ENCODE results near the gene ACBD4. TPM values are rescaled to one million over a fixed set of nuclear protein-coding genes. Genes with fewer than 3 reads are reported as not detected.

The ACBD4 gene
- total RNA-seq, 1 experiment from 2014 or later = 9.7 TPM

GRCh38 chr17:45104907-45105624 is 30.4 kb upstream of the ACBD4 start:
- Histone ChIP-seq H3K79me2 (ENCODE audit: insufficient read depth, low read length) (no peaks in the 10 kb centered on the region), H3K18ac (ENCODE audit: insufficient read length, low read depth, low read length) (no peak overlapping the region), H3K56ac (ENCODE audit: insufficient read length, low read depth, low read length) (no peak overlapping the region), H2BK20ac (ENCODE audit: low read depth, low read length, poor library complexity, severe bottlenecking) (no peak overlapping the region), H3K27ac (ENCODE audit: insufficient read length, low read depth, low read length) (no peak overlapping the region), H4K8ac (replicated peaks; ENCODE audit: insufficient read length, low read depth, low read length) (no peak overlapping the region), H4K91ac (ENCODE audit: insufficient read length, low read depth, low read length) (no peak overlapping the region), H3T11ph (ENCODE audit: low read length) (no peak overlapping the region), H2BK12ac (ENCODE audit: insufficient read length, low read depth, low read length) (no peak overlapping the region), H3K27me3 (ENCODE audit: insufficient read depth, low read length) (no peaks in the 10 kb centered on the region), H3K14ac (ENCODE audit: insufficient read depth, low read length) (no peak overlapping the region), H2BK5ac (ENCODE audit: insufficient read length, low read length) (no peak overlapping the region), H3K23ac (ENCODE audit: insufficient read length, low read depth, low read length) (no peak overlapping the region), H2BK120ac (ENCODE audit: low read depth, low read length, poor library complexity, severe bottlenecking) (no peak overlapping the region), H3K4me1 (ENCODE audit: insufficient read depth, low read length) (no peaks in the 10 kb centered on the region), H4K5ac (ENCODE audit: insufficient read length, low read depth, low read length) (no peak overlapping the region), H3K4ac (ENCODE audit: low read depth, low read length) (no peak overlapping the region), H3K79me1 (ENCODE audit: insufficient read depth, low read depth, low read length, poor library complexity, severe bottlenecking) (no peaks in the 10 kb centered on the region), H2AFZ (ENCODE audit: low read length) (no peak overlapping the region), H2BK15ac (ENCODE audit: low read depth, low read length) (no peak overlapping the region), H4K20me1 (ENCODE audit: control insufficient read depth, insufficient read depth, insufficient read length) (no peaks in the 10 kb centered on the region), H2AK5ac (ENCODE audit: insufficient read length, low read length) (no peak overlapping the region), H3K9me3 (ENCODE audit: control insufficient read depth, low read depth, low read length) (no peaks in the 10 kb centered on the region), H3K9ac (ENCODE audit: extremely low read depth, insufficient read length, low read length) (no peak overlapping the region), H3K23me2 (ENCODE audit: insufficient read length, low read depth, low read length, poor library complexity, severe bottlenecking) (no peaks in the 10 kb centered on the region), H3K4me2 (ENCODE audit: insufficient read depth, insufficient read length, low read length) (no peak overlapping the region)
- no peak for DNase-seq
- TF ChIP-seq CTCF (conservative IDR thresholded peaks at IDR 0.05) = peak; percentile 23; the same call in 1 of the 3 replicates
- Mint-ChIP-seq H3K4me3 (no peak overlapping the region), H3K36me3 (ENCODE audit: insufficient read depth in 1 of 3, low read depth in 3 of 3) (peaks cover 19 to 84% (median 75%) of the 10 kb centered on the region in 3 experiments; a peak in 6 of 7 replicates), H3K9me3 (no peaks in the 10 kb centered on the region), H3K27ac (no peak overlapping the region), H3K27me3 (ENCODE audit: low read depth) (peaks cover 2% of the 10 kb centered on the region; the same call in 1 of the 2 replicates), H3K4me1 (no peaks in the 10 kb centered on the region)
- no CpG with 5 or more reads among the region's 17 CpGs for WGBS (ENCODE audit: extremely low coverage, insufficient read length, low lambda C conversion rate)

All from H9 (cell line).